Suppressor macrophage treated with lipopolysaccharide for 1 hour (primary cell): ENCODE measurements around the gene DAG1.
"Not testable (repeated sequence)": the region's sequence is repeated elsewhere in the genome, so short reads cannot be mapped to it uniquely, and the experiment has no call there.

Source experiments
- DNase-seq, 3 donors: peaks; one replicate each; pipeline ENCODE4 v3.0.0-alpha.2; 2020 to 2022

Gene DAG1

DNA sequence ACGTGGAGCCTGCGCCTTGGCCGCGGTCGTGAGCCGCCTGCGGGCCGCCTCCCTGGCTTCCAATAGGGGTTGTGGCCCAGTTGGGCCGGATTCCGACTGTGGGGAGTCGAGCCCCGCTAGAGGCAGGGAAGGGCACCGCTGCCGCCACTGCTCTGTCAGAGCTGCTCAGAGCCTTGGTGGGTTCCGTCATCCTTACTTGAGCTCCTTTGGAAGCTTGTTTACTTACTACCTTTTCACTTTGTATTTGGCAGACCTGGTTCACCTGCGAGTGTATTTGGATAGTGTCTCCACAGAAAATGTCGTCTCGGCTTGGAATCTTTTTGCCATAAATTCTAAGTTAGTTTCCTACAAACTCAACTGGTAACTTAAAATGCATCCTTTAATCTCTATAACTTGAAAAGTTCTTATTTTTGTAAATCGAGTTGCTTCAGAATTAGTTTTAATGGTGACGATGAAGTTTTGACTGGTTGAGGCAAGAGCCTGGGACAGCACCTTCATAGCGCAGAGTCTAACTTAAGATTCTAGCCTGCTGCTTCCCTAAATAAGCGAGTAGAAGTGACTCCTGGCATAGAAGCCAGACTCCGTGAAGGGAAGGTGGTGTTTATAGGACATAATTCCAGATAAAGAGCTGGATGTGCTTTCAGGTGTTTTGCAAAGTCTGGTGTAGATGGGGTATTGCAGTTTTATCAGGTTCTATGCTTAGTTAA, 800 bp downstream of the DAG1 start:
- peak; percentile 41 to 57 (median 49) for DNase-seq

DNA sequence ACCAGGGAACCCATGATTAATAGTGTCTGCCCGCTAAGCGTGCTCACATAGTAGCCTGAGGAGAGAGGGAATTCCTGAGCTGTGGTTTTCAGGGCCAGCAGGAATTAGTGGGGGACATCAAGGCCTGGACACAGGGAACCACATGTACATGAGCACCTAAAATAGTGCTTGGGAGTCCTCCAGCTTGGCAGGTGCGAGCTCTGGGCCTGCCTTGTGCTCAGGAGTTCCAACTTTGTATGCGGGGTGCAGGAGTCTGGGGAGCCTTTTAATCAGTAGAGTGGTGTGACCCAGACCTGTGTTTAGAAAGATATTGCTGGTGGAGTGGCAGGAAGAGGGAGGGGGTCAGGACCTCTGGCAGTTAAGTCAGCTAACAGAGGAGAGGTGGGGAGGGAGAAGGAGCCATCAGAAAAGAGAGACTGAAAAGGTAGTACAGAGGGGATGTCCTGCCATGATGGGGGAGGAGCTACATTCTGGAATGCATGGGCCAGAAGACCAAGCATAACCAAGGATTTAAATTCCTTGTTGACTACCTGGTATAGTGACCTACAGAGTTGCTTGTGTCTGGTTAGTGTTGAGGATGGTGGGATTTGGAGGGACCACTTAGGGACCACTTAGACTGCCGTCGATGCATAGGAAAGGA, 1.9 kb downstream of the DAG1 start:
- no peak for DNase-seq

DNA sequence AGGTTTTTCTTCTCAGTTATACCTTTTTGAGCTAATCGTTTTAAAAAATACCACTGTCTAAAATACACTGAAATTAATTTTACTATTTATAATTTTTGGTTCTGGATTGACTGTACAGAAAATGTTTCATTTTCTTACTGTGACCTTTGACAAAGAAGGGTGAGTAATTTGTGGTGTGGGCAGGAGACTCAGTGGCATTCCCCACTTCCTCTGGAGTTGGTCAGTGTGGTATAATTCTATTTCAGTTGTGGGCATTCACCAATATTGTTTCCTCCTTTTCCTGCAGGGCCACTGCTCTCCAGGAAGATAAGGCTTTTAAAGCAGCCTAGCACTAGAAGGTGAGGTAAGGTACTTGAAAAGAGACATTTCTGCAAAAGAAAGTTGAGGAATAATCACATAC, 6.5 kb downstream of the DAG1 start:
- DNase-seq = peak; percentile 82 to 92 (median 91)

DNA sequence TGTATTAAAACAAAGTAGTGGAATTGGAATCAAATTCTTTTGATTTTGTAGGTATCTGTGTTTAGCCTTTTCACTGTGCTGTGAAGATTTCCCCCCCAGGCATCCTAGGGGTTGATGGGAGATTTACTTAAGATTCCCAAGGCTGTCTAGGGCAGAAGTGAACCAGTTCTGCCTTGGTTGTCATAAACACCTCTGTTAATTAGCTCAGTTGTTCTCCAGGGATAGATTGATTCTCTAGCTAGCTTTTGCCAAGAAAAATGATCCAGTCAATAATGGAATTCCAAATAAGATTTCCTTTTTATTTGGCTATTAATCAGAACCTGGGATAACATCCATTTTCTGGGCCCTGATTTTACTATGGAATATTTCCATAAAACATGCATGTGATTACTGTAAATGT, 12.7 kb downstream of the DAG1 start:
- DNase-seq = no peak

DNA sequence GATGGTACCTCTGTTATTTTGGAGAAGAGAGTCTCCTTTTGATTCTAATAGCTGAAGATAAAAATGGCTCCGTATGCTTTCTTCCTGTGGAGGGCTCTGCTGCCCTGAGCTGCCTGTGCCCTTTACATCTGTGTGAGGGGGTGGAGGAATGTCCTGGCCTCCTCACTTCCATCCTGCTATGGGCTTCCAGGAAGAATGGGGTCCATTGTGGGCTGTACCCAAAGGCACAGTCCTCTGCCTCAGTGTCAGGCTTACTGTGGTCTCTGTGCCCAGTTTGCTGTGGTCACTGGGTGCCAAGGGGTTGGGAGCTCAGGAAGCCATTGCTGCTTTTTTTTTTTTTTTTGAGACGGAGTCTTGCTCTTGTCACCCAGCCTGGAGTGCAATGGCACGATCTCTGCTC, 14.4 kb downstream of the DAG1 start:
- no peak for DNase-seq

DNA sequence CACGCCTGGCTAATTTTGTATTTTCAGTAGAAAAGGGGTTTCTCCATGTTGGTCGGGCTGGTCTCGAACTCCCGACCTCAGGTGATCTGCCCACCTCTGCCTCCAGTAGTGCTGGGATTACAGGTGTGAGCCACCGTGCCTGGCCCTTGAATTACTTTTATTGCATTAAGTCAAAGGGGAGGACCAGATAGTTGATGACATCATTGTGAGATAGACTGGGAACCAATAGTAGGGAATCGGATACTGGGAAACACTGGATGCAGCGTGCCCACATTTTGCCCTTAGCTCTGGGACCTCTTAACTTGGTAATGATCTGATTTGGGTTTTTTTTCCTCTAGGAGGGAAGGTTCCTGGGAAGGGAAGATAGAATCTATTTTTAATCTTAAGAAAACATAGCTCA, 19.2 kb downstream of the DAG1 start:
- no peak for DNase-seq

DNA sequence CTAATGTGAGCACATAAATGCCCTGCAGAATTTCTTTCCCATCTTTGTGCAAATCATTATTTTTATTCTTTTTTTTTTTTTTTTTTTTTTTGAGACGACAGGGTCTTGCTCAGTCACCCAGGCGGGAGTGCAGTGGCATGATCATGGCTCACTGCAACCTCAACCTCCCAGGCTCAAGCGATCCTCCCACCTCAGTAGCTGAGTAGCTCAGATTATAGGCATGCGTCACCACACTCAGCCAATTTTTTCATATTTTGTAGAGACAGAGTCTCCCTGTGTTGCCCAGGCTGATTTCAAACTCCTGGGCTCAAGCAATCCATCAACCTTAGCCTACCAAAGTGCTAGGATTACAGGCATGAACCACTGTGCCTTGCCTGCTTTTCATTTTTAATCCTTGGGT, 22.9 kb downstream of the DAG1 start:
- no peak for DNase-seq

DNA sequence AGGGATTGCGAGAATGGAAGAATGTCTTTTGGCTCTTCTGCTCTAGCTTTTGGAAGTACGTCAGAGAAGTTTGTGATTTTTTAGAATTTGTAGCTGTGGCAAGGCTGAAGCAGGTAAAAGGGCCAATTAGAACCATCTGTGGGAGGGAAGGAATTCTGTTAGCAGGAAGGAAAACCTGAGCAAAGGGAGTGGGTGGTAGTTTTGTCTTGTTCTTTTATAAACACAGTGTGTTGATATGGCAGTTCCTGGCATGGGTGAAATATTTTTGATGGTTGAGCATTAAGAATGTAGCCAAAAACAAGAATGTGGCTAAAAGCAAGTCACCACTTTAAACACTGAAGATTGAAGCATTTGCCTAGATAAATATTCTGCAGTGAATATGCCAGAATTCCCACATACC, 23.8 kb downstream of the DAG1 start:
- no peak for DNase-seq

DNA sequence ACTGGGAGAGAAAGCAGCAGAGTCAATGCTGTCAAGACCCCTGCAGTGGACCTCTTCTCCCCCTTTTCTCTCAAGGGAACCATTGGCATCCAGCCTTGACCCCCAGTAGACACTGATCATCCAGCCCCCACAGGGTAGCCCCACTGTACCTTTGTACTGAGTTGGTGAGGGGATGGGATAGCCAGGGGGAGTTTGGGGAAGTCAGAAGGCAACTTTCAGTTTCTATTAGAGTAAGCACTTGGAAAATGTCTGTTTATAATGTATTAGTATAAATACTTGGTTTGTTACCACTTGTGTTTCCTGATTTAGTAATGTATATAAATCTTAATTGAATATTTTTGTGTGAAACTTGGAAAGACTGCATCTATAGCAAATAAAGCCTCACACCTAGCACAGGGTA, 25.0 kb downstream of the DAG1 start:
- peak; percentile 46 to 61 (median 48) for DNase-seq

DNA sequence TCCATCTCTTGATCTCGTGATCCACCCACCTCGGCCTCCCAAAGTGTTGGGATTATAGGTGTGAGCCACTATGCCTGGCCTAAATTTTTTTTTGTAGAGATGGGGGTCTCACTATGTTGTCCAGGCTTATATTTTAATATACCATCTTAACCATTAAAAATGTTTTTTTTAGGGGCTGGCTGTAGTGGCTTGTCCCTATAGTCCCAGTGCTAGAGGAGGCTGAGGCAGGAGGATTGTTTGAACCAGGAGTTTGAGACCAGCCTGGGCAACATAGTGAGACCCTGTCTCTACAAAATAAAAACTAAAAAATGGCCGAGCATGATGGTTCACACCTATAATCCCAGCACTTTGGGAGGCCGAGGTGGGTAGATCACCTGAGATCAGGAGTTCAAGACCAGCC, 26.8 kb downstream of the DAG1 start:
- not testable (repeated sequence) for DNase-seq

DNA sequence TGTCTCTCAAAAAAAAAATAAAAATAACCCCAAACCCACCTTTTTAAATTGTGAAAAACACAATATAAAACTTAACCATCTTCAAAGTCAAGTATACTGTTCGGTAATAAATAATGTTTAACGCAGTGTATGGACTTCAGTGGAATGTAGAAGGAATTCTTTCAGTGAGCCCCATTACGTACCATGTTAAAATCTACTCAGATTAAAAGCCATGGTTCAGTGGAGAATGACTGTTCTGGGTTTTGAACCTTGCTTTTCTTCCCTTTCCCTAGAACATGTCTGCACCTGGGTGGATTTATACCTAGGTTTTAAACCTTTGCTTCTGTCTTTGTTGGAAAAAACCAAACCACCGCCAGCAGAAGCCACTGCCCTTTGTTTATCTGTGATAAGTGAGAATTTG, 27.5 kb downstream of the DAG1 start:
- no peak for DNase-seq

DNA sequence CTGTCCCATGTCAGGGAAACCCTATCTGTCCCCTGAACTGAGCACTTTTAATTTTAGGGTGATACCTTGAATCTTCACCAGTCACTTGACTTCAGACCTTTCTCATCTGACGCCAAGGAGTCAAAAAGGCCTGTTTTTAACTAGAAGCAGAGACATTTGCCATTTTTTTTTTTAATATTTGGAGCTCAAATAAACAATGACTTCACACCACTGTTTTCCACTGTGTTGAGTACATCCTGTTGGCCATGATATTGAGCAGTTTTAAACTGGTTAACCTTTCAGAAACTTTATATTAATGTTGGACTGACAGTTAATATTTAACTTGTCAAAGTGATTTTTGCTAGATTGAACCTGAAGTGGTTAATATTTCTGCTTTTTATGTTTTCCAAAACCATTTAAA, 28.2 kb downstream of the DAG1 start:
- no peak for DNase-seq

DNA sequence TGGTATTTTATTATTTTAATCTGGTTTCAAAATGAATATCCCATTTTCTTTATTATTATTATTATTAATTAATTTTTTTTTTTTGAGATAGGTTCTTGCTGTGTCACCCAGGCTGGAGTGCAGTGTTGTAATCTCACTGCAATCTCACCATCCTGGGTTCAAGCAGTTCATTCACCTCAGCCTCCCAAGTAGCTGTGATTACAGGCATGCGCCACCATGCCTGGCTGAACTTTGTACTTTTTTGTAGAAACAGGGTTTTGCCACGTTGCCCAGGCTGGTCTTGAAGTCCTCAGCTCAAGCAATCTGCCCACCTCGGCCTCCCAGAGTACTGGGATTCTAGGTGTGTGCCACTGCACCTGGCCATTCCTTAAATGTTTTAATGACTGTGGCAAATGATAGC, 28.6 kb downstream of the DAG1 start:
- DNase-seq = no peak

DNA sequence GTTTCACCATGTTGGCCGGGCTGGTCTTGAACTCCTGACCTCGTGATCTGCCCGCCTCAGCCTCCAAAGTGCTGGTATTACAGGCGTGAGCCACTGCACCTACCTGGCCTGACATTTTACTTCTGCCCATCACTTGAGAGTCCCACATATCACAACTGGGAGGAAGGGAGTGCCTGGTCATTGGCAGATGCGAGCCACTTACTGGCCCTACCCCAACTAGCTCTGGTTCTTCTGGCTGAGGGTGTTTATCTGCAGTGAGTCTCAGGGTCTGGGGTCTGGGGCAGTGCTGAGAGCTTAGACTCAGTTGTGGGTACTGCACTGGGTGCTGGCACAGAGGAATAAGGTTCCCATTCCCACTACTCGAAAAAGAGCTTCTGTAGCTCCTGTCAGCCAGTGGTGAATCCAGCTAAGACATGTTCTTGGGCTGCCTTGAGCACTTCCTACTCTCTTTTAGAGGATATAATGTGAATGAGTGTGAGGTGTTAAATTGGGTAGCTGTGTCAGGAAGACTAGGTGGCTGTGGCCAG, 30.2 kb downstream of the DAG1 start:
- DNase-seq = peak in 1 of 3 donors; percentile 9

DNA sequence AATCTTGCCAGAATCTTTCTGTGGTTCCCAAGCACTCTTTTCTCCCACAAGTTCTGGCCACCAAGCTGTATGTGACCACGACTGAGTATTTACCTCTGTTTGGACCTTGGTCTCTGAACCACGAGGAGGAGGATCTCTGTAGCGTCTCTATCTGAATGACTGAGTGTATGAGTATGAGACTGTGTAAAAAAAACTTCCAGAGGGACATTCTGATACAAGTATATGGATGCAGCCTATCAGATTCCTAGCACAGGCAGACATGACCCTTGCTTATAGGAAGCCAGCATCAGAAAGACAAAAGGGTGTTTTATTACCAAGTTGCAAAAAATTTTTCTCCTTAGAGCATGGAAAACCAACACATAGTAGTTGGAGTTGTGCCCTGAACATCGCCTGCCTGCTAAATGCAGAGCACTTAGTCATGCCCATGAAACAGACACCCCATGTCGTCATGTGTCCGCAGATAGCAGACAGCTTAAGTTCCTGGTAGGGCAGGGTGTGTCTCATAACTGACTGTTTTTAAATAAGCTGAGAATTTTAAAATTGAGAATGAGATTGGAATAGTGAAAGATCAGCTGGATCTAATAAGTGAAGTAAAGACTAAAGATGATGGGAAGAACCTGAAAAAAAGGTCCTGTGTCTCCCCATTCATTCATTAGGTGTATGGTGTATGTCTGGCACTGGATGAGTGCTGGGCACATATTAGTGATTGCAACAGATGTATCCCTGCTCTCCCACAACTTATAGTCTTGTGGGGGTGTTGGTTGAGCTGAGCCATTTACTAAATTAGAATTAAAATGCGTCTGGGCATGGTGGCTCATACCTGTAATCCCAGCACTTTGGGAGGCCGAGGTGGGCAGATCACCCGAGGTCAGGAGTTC, 30.9 kb downstream of the DAG1 start:
- DNase-seq = peak; percentile 84 to 88 (median 88)

DNA sequence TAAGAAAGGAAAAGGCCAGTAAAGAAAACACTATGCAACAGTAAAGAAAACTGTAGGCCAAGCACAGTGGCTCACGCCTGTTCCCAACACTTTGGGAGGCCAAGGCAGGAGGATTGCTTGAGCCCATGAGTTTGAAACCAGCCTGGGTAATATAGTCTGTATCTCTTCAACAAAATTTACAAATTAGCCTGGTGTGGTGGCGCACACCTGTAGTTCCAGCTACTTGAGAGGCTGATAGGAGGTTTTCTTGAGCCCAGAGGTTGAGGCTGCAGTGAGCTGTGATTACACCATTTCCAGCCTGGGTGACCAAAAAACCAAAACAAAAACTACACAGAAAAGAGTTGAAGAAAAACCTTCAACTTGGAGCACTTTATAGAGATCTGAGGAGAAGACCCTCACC, 31.8 kb downstream of the DAG1 start:
- DNase-seq = no peak

DNA sequence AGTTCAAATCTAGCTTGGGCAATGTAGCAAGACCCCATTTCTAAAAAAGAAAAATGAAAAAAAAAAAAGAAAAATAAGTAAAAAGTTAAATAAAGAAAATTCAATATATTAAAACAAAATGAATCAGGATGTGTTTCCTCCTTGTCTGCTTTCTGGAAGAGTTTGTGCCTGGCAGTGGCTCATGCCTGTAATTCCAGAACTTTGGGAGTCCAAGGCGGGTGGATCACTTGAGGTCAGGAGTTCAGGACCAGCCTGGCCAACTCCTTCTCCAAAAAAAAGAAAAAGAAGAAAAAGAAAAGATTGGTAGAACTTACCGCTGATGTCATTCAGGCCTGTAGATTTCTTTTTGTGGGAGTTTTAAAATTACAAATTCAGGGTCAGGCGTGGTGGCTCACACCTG, 36.8 kb downstream of the DAG1 start:
- DNase-seq = no peak

DNA sequence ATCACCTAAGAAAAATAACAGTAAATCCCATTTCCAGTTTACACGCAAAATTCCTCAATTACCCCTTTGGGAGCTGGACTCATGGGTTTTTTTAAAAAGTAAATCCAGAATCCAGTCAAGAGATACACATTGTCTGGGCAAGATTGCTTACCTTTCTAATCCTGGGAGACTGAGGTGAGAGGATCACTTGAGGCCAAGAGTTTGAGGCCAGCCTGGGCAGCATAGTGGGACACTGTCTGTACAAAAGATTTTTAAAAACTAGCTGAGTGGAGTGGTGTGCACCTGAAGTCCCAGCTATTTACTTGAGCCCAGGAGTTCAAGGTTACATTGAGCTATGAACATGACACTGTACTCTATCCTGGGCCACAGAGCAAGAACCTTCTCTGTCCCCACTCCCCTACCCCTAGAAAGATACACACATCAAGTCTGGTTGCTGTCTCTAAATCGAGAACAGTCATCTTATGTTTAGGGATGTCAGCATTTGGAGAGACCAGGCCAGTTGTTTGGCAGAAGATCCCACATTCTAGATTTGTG, 39.0 kb downstream of the DAG1 start:
- no peak for DNase-seq

DNA sequence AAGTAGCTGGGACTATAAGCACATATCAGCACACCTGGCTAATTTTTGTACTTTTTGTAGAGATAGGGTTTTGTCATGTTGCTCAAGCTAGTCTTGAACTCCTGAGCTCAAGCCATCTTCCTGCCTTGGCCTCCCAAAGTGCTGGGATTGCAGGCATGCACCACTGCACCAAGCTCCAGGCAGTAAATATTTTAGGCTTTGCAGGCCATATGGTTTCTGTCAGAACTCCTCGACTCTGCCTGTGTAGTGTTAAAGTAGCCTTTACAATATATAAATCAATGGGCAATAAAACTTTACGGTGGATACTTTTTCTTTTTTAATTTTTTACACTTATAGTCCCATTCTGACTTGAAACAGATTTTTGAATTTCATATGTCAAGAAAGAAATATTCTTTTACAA, 41.6 kb downstream of the DAG1 start:
- DNase-seq = no peak

DNA sequence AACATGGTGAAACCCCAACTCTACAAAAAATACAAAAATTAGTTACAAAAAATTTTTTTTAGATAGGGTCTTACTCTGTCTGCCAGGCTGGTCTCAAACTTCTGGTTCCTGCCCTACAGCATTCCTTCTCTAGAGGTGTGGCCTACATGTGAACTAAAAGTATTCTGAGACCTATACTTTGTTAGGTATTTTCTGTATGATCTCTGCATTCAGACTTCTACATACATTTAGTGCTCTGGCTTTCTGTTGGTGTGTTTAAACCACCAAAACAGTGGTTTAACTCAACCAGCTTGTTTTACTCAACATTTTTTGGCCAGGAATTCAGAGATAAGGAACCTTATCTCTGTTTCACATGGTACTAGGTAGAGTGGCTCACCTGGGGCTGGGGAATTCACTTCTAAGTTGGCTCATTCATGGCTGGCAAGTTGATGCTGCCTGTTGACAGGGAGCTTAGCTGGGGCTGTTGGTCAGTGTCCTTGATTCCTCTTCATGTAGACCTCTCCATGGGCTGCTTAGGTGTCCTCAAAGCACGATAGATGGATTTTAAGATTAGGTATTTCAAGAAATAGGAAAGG, 42.8 kb downstream of the DAG1 start:
- DNase-seq = no peak

DNA sequence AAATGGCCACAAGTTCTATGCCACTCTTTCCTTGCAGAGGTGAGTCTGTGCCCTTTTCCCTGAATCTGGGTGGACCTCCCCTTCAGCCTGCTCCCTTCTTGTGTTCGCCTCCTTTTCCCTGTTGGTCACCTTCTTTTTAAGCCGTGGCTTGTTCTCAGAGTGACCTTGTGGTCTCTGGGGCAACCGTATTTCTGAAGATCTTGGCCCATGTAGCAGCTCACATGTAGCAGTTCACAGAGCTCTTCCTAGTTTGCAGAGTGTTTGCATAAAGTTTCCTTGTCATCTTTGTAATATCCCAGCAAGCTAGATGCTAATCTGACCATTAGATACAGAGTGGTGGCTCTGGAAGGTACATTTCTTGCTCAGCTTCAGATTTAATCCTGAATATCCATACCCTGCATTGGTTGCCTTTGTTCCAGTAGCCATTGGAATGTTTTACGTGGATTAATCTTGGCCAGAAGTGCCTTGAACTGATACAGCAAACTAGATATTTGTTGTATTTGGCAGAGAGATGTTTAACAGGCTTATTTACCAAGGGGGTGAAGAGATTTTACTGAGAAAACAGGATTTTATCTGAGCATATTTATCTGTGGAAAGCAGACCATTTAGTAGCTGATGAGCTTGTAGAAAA, 43.5 kb downstream of the DAG1 start:
- no peak for DNase-seq

DNA sequence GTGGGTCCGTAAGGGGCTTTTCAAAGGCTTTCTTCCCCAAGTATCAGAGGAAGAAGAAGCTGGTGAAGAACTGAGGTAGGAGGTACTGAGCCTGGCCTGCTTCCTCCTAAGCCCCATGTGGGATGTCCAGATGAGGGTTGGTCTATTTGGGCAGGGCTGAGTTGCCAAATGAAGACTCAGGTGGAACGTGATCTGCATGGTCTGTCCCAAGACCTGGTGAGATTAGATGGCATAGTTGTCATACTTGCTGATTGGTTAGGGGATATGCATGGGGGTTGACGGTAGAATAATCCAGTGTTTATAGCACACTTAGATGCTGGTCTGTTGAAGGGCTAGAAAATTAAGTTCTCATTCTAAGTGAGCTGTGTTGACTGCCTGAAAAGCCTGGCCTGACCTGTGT, 47.9 kb downstream of the DAG1 start:
- no peak for DNase-seq

DNA sequence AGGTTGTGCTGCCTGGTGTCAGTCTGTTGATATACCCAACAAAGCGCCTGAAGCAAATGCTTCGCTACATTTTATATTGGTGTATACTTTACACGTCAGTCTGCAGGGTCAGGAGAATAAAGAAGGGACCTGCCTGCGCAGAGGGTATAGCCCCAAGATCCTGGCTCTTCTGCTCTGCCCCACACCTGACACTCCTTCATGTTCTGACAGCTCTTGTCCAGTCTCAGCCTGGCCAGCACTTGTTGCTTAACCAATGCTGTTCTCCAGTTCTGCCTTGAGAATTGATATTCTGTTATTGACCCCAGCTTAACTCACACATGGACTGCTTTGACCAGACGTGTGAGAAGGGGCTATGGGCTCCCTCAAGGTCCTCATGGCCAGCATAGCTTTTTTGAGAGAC, 48.4 kb downstream of the DAG1 start:
- no peak for DNase-seq
